ENCODE results near the gene PLCE1.
"Not testable (repeated sequence)": the region's sequence is repeated elsewhere in the genome, so short reads cannot be mapped to it uniquely, and the experiment has no call there.

DNA sequence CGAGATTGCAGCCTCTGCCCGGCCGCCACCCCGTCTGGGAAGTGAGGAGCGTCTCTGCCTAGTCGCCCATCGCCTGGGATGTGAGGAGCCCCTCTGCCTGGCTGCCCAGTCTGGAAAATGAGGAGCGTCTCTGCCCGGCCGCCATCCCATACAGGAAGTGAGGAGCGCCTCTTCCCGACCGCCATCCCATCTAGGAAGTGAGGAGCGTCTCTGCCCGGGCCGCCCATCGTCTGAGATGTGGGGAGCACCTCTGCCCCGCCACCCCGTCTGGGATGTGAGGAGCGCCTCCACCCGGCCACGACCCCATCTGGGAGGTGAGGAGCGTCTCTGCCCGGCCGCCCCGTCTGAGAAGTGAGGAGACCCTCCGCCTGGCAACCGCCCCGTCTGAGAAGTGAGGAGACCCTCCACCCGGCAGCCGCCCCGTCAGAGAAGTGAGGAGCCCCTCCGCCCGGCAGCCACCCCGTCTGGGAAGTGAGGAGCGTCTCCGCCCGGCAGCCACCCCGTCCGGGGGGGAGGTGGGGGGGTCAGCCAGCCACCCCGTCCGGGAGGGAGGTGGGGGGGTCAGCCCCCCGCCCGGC, 23.2 kb upstream of the PLCE1 start:
- TF ChIP-seq, protein P1, sequence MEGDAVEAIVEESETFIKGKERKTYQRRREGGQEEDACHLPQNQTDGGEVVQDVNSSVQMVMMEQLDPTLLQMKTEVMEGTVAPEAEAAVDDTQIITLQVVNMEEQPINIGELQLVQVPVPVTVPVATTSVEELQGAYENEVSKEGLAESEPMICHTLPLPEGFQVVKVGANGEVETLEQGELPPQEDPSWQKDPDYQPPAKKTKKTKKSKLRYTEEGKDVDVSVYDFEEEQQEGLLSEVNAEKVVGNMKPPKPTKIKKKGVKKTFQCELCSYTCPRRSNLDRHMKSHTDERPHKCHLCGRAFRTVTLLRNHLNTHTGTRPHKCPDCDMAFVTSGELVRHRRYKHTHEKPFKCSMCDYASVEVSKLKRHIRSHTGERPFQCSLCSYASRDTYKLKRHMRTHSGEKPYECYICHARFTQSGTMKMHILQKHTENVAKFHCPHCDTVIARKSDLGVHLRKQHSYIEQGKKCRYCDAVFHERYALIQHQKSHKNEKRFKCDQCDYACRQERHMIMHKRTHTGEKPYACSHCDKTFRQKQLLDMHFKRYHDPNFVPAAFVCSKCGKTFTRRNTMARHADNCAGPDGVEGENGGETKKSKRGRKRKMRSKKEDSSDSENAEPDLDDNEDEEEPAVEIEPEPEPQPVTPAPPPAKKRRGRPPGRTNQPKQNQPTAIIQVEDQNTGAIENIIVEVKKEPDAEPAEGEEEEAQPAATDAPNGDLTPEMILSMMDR (conservative IDR thresholded peaks at IDR 0.05; ENCODE audit: low read length): not testable (repeated sequence)
- TF ChIP-seq EZH2phosphoT487 (IDR thresholded peaks at IDR 0.05; ENCODE audit: borderline replicate concordance): not testable (repeated sequence)
